ENCODE data around the gene PTPRN2. TPM values are rescaled to one million over a fixed set of nuclear protein-coding genes. Genes with fewer than 3 reads are reported as not detected.

The PTPRN2 gene
- total RNA-seq, 1 donor from 2014 or later = 0.33 TPM

- ATAC-seq (no peak), DNase-seq (ENCODE audit: low spot score) (peak; percentile 8)
These were observed 337.9 kb downstream of the PTPRN2 start for GRCh38 chr7:158249692-158250091.

- ATAC-seq (no peak), DNase-seq (ENCODE audit: low spot score) (no peak)
These were observed 338.8 kb downstream of the PTPRN2 start for GRCh38 chr7:158248816-158249215.

- DNase-seq (ENCODE audit: low spot score) = no peak
- no peak for ATAC-seq
These were observed 339.7 kb downstream of the PTPRN2 start for GRCh38 chr7:158247758-158248487.

- no peak for ATAC-seq
- no peak for DNase-seq (ENCODE audit: low spot score)
These were observed 340.5 kb downstream of the PTPRN2 start for GRCh38 chr7:158246960-158247673.

- no peak for ATAC-seq
- DNase-seq (ENCODE audit: low spot score) = no peak
These were observed 341.2 kb downstream of the PTPRN2 start for GRCh38 chr7:158246272-158246959.

GRCh38 chr7:158245724-158246041 is 341.9 kb downstream of the PTPRN2 start:
- ATAC-seq (no peak), DNase-seq (ENCODE audit: low spot score) (no peak)

- no peak for ATAC-seq
- no peak for DNase-seq (ENCODE audit: low spot score)
These were observed 342.5 kb downstream of the PTPRN2 start for GRCh38 chr7:158244873-158245723.

GRCh38 chr7:158244430-158244829 is 343.2 kb downstream of the PTPRN2 start:
- DNase-seq (ENCODE audit: low spot score) (no peak), ATAC-seq (no peak)

- ATAC-seq = no peak
- no peak for DNase-seq (ENCODE audit: low spot score)
These were observed 345.7 kb downstream of the PTPRN2 start for GRCh38 chr7:158241919-158242318.

GRCh38 chr7:158240801-158241200 is 346.8 kb downstream of the PTPRN2 start:
- DNase-seq (ENCODE audit: low spot score) = no peak

GRCh38 chr7:158239290-158239981 is 348.2 kb downstream of the PTPRN2 start:
- DNase-seq (ENCODE audit: low spot score) = no peak
- no peak for ATAC-seq

More at GRCh38 chr7:158240801-158241200, 346.8 kb downstream of the PTPRN2 start:
- no peak for ATAC-seq

- no peak for DNase-seq (ENCODE audit: low spot score)
- no peak for ATAC-seq
These were observed 348.9 kb downstream of the PTPRN2 start for GRCh38 chr7:158238616-158239289.

- DNase-seq (ENCODE audit: low spot score) (no peak), ATAC-seq (no peak)
These were observed 349.8 kb downstream of the PTPRN2 start for GRCh38 chr7:158237672-158238335.

GRCh38 chr7:158236400-158236799 is 351.2 kb downstream of the PTPRN2 start:
- DNase-seq (ENCODE audit: low spot score) = no peak
- ATAC-seq = no peak

GRCh38 chr7:158235862-158236261 is 351.8 kb downstream of the PTPRN2 start:
- DNase-seq (ENCODE audit: low spot score) = no peak

GRCh38 chr7:158229945-158230344 is 357.7 kb downstream of the PTPRN2 start:
- DNase-seq (ENCODE audit: low spot score) = no peak
- ATAC-seq = no peak

More at GRCh38 chr7:158235862-158236261, 351.8 kb downstream of the PTPRN2 start:
- ATAC-seq = no peak

- ATAC-seq (peak; percentile 20), DNase-seq (ENCODE audit: low spot score) (no peak)
These were observed 358.6 kb downstream of the PTPRN2 start for GRCh38 chr7:158228986-158229385.

- DNase-seq (ENCODE audit: low spot score) (no peak), ATAC-seq (no peak)
These were observed 359.5 kb downstream of the PTPRN2 start for GRCh38 chr7:158228131-158228530.
